Measurements from ENCODE around the gene HIVEP2. TPM values are rescaled to one million over a fixed set of nuclear protein-coding genes. Genes with fewer than 3 reads are reported as not detected.

The HIVEP2 gene
- total RNA-seq, 1 donor from 2014 or later, result 3.5 TPM

- no peak for DNase-seq (ENCODE audit: low read depth, low spot score)
- peaks cover 17% of the 10 kb centered on the region for H3K4me1 Mint-ChIP-seq
- peaks cover 2% of the 10 kb centered on the region for H3K36me3 Mint-ChIP-seq (ENCODE audit: low read depth)
- no peaks in the 10 kb centered on the region for H3K27me3 Mint-ChIP-seq (ENCODE audit: low read depth)
- H3K27ac Mint-ChIP-seq (ENCODE audit: unreplicated experiment), result no peak overlapping the region
- no peak overlapping the region for H3K4me3 Mint-ChIP-seq
- no peak for TF ChIP-seq CTCF (conservative IDR thresholded peaks at IDR 0.05)
- no peaks in the 10 kb centered on the region for H3K9me3 Mint-ChIP-seq
Measured at GRCh38 chr6:142914937-142915697, 29.9 kb downstream of the HIVEP2 start.

GRCh38 chr6:142914369-142914768 is 30.6 kb downstream of the HIVEP2 start:
- Mint-ChIP-seq H3K27ac (ENCODE audit: unreplicated experiment) (no peak overlapping the region), H3K4me1 (peaks cover 17% of the 10 kb centered on the region), H3K4me3 (no peak overlapping the region), H3K9me3 (no peaks in the 10 kb centered on the region), H3K27me3 (ENCODE audit: low read depth) (no peaks in the 10 kb centered on the region), H3K36me3 (ENCODE audit: low read depth) (peaks cover 2% of the 10 kb centered on the region)
- TF ChIP-seq CTCF (conservative IDR thresholded peaks at IDR 0.05), result no peak
- no peak for DNase-seq (ENCODE audit: low read depth, low spot score)

- no peaks in the 10 kb centered on the region for H3K9me3 Mint-ChIP-seq
- H3K27ac Mint-ChIP-seq (ENCODE audit: unreplicated experiment), result no peak overlapping the region
- peaks cover 2% of the 10 kb centered on the region for H3K36me3 Mint-ChIP-seq (ENCODE audit: low read depth)
- TF ChIP-seq CTCF (conservative IDR thresholded peaks at IDR 0.05), result no peak
- DNase-seq (ENCODE audit: low read depth, low spot score), result no peak
- peaks cover 17% of the 10 kb centered on the region for H3K4me1 Mint-ChIP-seq
- H3K27me3 Mint-ChIP-seq (ENCODE audit: low read depth), result no peaks in the 10 kb centered on the region
- H3K4me3 Mint-ChIP-seq, result no peak overlapping the region
Measured at GRCh38 chr6:142913511-142914047, 31.4 kb downstream of the HIVEP2 start.

GRCh38 chr6:142913036-142913510 is 31.9 kb downstream of the HIVEP2 start:
- Mint-ChIP-seq H3K27me3 (ENCODE audit: low read depth) (no peaks in the 10 kb centered on the region), H3K4me1 (peaks cover 17% of the 10 kb centered on the region), H3K27ac (ENCODE audit: unreplicated experiment) (no peak overlapping the region), H3K4me3 (no peak overlapping the region), H3K9me3 (no peaks in the 10 kb centered on the region), H3K36me3 (ENCODE audit: low read depth) (peaks cover 2% of the 10 kb centered on the region)
- DNase-seq (ENCODE audit: low read depth, low spot score), result no peak
- TF ChIP-seq CTCF (conservative IDR thresholded peaks at IDR 0.05), result no peak

- TF ChIP-seq CTCF (conservative IDR thresholded peaks at IDR 0.05), result no peak
- Mint-ChIP-seq H3K27ac (ENCODE audit: unreplicated experiment) (no peak overlapping the region), H3K27me3 (ENCODE audit: low read depth) (no peaks in the 10 kb centered on the region), H3K4me1 (peaks cover 17% of the 10 kb centered on the region), H3K9me3 (peaks cover under 1% of the 10 kb centered on the region), H3K36me3 (ENCODE audit: low read depth) (peaks cover 2% of the 10 kb centered on the region), H3K4me3 (no peak overlapping the region)
- DNase-seq (ENCODE audit: low read depth, low spot score), result no peak
Measured at GRCh38 chr6:142912125-142912524, 32.9 kb downstream of the HIVEP2 start.
